Choroid plexus epithelial cell (primary cell): Measurements from ENCODE around the gene DPP6.

Experiments used
- DNase-seq: peaks from one replicate; pipeline ENCODE4 v3.0.0-alpha.2; 2010; ENCODE audit warnings: low read depth
- H3K4me3 ChIP-seq: 2 replicates; pipeline ENCODE4 v1.5.1; 2011; ENCODE audit warnings: low read depth, mild to moderate bottlenecking, control low read depth, low read length, moderate library complexity
- TF ChIP-seq, protein P1 (sequence below): conservative IDR thresholded peaks from 2 replicates; pipeline ENCODE4 v1.5.1; 2011; ENCODE audit warnings: low read depth, mild to moderate bottlenecking, control low read depth, inconsistent platforms, low read length, moderate library complexity

Gene DPP6

GRCh38 chr7:154738216-154738615 lies 686.0 kb downstream of the DPP6 start:
- TF ChIP-seq, protein P1, sequence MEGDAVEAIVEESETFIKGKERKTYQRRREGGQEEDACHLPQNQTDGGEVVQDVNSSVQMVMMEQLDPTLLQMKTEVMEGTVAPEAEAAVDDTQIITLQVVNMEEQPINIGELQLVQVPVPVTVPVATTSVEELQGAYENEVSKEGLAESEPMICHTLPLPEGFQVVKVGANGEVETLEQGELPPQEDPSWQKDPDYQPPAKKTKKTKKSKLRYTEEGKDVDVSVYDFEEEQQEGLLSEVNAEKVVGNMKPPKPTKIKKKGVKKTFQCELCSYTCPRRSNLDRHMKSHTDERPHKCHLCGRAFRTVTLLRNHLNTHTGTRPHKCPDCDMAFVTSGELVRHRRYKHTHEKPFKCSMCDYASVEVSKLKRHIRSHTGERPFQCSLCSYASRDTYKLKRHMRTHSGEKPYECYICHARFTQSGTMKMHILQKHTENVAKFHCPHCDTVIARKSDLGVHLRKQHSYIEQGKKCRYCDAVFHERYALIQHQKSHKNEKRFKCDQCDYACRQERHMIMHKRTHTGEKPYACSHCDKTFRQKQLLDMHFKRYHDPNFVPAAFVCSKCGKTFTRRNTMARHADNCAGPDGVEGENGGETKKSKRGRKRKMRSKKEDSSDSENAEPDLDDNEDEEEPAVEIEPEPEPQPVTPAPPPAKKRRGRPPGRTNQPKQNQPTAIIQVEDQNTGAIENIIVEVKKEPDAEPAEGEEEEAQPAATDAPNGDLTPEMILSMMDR, result no peak
- no peak for DNase-seq
- no peak overlapping the region for H3K4me3 ChIP-seq

DNA sequence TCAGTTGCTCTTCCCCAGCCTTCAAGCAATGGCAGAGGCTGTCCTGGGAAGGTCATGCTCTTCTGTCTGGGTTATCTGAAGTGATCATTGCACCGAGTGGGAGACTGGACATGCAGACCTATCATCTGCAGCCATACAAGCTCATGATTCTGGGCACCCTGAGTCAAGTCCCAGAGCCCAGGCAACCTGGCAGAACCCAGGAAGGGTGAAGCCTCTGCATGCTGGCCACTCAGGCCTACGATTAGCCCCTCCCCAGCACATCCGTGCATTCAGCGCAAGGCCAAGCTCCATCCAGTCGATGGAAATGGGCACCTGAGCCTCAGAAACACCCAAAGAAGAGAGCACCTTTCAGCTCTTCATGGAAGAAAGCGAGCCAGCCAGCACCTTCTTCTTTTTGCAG lies 688.9 kb downstream of the DPP6 start:
- DNase-seq, result no peak
- TF ChIP-seq, protein P1, result no peak
- no peak overlapping the region for H3K4me3 ChIP-seq

GRCh38 chr7:154743206-154743605 lies 691.0 kb downstream of the DPP6 start:
- TF ChIP-seq, protein P1, result no peak
- H3K4me3 ChIP-seq, result no peak overlapping the region
- DNase-seq, result no peak

DNA sequence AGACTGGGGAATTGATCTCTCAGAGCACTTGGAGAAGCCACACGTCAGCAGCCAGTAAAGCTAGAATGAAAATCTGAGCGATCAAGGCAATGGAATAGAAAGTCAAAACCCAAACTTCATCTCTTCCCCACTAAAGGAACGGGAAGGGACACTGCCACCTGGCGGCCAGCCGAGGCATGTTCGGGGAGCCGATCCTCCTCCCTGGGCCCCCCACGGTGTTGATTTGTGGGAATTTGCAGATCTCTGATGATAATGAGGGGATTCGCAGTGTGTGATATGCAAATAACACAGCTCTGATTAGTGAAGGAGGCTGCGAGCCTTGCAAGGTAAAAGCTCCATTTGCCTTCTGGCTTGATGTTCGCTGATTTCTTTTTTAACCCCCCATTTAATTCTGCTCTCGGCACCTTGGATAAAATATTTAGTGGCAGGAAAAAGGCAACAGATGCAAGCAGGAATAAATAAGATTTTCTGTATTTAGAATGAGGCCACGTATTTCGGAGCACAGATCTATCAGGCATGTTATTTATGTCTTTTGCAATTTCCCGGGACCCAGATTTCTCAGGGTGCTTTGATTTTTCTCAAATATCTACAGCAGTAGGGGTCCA lies 692.2 kb downstream of the DPP6 start:
- peak; percentile 2 for DNase-seq
- H3K4me3 ChIP-seq, result no peak overlapping the region
- TF ChIP-seq, protein P1, result peak; percentile 52

GRCh38 chr7:154744861-154745258 lies 692.7 kb downstream of the DPP6 start:
- no peak overlapping the region for H3K4me3 ChIP-seq
- TF ChIP-seq, protein P1, result no peak
- DNase-seq, result no peak

GRCh38 chr7:154746571-154747360 lies 694.6 kb downstream of the DPP6 start:
- H3K4me3 ChIP-seq, result no peak overlapping the region
- no peak for DNase-seq
- TF ChIP-seq, protein P1, result no peak
